Tongue (tissue), 2 donors: ENCODE measurements around the gene CPNE8. TPM values are rescaled to one million over a fixed set of nuclear protein-coding genes. Genes with fewer than 3 reads are reported as not detected.

Experiments used
- DNase-seq: peaks from one replicate; pipeline ENCODE4 v3.0.0-alpha.2; 2015
- total RNA-seq: library from RNA; depleted of rRNA; stranded (reverse); fragments of >200 nt; gene quantifications from one replicate; pipeline ENCODE4 v1.2.3, GENCODE V29; 2014

The CPNE8 gene
- total RNA-seq, 1 donor from 2014 or later, result 8.9 TPM

DNA sequence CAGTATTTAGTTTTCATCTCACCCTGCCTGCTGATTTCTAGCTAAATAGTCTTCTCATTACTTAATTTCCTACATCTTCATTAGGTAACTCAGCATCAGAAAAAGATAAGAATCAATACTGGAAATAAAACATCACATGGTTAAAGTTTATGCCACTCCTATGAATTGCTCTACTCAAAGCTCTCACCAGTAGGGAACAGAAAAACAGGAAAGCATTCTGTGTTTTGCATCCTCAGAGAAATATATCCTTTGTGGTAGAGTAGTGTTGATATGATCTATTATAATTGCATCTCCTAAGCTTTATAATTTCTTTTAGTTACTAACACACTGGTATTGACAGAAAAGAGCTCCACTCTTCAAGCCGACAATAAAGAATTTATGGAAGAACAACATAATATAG, 9.9 kb downstream of the CPNE8 start:
- DNase-seq, result no peak

DNA sequence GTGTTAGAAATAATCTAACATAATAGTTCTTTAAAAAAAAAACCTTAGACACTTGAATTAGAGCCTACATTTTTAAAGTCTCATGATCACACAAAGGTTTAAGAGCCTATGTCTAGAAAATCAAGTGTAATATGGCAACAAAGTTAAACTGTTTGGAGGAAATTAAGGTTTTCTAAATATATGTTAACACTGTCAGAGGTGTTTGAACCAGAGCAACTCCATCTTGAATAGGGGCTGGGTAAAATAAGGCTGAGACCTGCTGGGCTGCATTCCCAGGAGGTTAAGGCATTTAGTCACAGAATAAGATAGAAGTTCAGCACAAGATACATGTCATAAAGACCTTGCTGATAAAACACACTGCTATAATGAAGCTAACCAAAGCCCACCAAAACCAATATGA, 12.4 kb downstream of the CPNE8 start:
- DNase-seq, result no peak

DNA sequence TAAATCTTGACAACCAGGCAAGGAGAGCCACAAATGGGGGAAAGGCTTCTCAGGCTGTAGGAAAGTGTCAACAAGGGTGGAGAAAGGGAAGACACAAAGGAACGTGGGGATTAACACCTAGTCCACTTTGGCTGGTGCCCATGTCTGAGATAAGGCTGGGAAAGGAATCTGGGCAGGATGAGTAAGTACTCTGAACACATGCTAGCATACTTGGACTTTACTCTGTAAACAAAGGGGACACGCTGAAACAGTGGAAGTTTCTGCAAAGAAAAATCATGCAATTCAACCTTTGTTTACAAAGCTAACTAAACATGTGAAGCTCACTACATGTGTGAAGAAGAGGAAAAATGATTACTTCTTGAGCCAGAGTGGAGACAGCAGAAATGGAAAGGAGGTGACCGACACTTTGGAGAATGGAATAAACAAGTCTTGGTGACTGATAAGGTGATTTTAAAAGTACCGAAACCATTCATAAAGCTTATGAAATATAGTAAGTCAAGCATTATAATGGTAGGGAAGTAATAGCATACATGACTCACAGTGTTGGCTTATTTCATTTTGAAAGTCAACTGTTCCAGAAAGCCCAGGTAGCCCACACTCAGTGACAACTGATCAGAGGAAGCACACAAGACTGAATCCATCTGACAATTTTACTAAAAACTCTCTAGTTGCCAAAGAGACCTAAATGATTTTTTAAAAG, 13.2 kb downstream of the CPNE8 start:
- DNase-seq, result peak; percentile 16

DNA sequence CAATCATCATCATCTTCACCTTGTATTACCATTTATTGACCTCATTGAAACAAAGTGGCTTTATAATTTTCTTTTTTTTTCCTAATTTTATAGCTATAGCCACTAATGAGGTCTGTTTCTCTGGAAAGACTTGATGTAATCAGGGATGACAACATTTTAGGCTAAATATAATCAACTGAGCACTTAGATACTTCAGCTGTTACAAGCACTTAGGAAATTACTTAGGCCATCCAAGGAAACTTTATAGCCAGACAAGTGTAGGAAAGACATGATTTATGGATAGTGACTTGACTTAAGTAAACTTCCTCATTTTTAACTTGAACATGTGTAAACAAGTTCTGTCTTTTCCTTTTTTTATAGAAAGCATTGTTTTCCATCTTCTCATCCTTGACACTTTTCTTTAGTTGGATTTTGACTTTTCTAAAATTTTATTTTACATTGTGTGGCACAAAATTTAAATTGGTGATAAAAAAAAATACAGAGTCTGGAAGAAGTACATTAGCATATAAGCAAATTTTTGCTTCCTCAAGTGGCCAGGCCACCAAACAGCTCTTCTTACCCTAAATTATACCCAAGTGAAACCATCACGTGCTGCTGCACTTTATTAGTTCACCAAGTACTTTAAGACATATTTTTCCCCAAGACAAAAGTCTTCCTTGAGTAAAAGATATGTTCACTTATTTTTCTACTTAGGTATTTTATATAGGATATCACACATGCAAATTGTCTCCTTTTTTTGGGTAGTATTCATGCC, 15.1 kb downstream of the CPNE8 start:
- DNase-seq, result peak; percentile 15

DNA sequence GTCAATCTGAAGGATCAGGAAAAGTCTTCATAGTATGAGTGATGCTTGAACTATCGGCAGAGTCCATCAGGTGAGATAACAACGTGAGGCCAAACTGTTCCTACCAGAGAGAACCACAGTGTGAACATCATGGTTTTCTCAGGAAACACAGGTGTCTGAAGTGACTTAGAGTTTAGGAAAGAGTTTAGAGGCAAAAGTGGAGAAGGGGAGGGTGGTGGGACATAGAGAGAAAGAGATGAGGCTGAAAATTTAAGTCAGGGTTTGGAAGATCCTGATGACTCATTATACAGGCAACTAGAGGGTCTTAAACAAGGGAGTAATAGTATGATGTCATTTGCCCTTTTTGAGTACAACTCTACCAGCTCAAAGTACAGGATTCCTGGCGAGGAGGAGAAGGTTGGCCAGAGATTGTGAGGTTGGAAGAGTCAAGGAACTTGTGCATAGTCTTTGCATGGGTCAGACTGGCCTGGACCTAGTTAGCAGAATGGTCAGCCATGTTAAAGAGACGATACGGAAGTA, 16.0 kb downstream of the CPNE8 start:
- DNase-seq, result no peak

DNA sequence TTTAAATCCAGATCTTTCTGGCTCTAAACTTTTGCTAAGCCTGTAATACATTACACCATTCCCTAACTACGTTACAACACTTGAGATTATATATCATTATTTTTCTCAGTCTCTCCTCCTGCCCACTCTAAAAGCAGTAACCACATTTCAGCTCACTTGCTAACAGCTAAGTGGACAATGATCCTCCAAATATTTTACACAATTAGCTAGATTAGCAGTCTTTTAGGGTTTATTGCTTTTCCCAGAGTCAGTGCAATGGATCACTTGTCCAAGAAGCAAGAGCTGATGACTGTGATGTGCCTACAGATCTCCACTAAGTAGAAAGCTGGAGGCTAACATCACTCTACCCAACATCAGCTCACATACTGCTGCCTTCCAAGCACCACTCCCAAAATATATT, 17.6 kb downstream of the CPNE8 start:
- no peak for DNase-seq

DNA sequence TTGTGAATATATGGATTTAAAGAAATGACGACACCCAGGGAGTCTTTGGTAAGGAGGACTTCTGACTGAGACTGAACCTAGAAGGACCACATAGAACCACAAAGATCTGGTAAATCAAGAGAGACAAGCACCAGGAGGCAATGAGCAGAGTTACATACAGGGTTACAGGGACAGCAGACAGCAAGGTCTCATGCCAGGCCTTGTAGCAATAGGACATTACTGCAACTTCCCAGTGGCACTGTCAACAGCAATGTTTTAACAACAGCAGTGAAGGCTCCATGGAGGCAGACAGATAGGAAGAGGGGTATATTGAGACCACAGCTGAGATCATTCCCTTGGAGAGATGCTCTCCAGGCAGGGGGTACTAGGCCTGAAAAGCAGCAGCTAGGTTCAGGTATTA, 18.5 kb downstream of the CPNE8 start:
- DNase-seq, result no peak

DNA sequence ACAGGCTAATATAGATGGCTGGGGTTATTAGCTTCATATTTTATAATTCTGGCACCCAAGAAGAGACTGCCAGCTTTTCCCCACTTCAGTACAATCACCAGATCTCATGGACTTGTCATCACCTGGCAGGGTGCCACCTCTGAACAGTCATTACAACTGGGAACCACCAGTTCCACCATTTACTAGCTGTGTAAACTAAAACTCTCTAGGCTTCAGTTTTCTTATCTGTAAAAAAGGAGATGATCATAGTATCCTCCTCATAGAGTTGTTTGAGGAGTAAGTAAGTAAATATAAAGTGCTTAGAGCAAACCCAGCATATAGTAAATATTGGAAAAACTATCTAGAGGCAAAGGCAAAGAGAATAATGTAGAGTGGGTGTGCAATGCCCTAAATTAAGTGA, 19.3 kb downstream of the CPNE8 start:
- peak; percentile 14 for DNase-seq

DNA sequence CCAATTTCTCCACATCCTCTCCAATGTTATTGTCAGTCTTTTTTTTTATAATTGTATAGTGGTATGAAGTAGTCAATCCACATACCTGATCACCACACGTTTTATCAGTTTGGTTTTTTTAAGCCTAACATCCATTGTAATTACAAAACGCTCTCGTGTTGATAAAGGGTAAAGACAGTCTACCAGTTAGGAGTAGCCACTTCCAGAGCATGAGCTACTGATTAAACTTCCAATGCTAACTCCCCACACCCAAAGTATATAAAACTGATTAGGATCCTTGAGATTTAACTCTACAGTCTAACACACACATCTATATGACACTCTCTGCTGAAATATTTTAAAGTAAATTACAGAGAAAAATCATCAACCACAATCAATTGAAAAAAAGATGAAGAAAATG, 20.7 kb downstream of the CPNE8 start:
- DNase-seq, result no peak

DNA sequence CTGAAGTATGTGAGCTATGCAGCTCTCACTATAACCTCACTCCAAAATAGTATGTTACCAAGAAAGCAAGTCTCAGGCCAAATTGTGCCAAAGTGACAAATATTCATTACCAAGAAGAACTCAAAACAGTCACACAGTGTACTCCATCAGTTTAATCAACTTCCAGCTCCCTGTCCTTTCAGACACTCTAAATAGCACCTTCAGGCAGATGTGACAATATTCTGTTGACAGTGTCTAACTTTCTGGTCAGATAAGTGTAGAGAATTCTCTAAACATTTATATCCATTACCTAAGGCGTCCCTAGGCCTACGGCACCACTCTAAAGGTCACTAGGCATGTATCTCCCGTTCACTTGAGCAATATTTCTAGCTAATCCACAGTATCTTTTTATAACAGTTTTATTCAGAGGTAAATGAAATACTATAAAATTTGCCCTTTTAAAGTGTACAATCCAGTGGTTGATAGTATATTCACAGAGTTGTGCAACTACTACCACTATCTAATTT, 21.7 kb downstream of the CPNE8 start:
- no peak for DNase-seq

DNA sequence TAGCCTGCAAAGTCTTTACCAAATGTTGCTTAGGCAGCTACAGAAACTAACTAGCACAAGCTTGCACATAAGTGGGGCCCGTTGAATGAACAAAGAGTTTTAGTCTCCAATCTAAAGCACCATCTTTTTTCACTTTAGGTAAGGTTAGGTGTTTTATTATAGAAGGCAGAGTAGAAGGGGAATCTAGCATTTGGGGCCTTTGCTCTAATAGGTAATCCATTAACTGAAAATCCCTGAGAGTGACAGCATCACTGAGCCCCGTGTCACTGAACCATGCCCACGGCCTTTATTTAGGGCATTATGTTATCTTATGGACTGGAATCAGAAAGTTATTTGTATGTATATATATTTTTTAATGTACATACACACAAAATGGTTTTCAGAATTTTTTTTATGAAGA, 25.1 kb downstream of the CPNE8 start:
- DNase-seq, result no peak

DNA sequence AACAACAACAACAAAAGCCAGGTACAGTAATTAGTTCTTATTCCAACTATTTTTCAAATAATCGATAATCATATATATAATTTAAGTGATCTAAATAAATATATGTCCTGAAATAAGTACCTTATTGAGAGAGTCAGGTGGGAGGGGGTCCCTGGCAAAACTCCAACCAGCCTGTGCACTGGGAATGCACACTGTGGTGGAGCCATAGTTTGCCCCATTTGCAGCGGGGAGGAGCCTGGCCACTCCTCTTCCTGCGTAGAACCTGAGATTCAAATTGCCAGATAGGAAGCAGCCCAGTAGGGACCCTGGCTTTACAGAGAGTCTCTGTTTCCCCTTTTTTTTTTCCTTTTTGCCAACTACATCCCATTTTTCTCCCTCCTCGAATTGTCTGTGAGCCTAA, 26.4 kb downstream of the CPNE8 start:
- DNase-seq, result no peak

DNA sequence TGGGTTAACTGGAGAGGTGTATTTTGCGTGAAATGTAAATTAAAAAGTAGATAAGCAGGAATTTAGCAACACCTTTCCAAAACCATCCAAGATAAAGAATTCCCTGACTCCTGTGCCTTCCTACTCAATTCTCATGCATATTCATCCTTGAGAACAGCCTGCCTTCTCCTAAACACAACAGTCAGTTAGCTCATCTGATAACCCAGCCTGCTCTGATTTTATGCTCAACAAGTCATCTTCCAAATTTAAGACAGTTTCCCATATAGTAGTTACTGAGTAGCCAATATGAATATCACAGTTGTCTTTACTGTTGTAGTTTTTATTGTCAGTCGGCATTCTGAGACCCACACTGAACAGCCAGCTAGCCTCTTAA, 27.1 kb downstream of the CPNE8 start:
- no peak for DNase-seq

DNA sequence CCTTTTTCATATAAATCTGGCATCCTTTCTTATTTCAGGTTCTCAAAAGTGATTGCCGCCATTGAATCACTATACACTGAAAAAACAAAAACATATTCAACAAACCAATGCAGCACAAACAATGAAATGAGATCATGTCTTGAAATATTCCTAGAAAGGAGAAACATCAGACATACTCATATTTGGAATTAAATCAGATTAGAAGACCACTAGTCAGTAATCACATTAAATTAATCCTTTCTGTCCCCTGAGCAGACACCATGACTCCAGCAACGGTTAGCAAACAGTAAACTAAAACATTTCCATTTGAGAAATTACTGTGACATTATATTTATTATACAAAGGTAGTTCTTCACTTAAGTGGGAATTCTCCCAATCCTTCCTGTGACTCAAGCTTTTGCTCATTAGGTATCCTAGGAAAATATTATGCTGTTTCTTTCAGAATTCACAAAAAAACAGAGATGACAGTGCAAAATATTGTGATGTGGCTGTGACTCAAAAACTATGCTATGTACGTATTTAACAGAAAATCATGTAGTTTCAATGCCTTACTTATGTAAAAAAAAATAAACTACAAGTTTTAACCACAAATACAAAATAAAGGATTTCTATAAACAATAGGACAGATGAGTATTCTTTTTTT, 29.7 kb downstream of the CPNE8 start:
- DNase-seq, result no peak

DNA sequence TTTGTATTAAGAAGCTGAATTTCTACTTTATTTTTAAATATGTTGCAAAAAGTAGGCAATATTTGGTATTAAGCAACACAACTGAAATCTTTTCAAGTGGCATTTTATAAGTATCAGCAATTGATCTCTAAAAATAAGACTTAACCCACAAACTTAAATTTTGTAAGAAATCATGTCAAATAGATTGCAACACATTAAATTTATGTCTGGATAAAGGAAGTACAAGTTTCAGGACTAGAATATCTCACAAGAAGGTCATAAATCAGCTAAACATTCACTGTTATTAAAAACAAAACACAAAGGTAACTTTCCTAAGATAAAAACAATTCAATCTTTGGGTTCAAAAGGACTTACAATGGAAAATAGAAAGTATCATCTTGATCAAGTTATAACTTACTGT, 32.8 kb downstream of the CPNE8 start:
- no peak for DNase-seq

DNA sequence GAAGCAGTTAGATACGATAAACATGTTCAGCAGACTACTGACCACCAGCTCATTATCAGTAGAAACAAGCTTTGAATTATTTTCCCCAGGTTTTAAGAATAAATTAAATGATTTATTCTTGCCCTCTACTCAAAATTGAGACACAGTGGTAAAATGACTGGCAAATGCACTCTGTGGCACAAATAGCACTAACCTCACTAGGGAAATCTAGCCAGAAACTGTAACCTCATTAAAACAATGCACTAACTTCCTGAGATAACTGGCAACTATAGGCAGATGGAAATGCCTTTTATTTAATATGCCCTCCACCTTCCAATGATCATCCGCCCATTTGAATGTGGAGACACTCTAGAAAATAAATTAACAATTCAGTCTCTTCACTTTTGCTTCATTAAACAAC, 33.2 kb downstream of the CPNE8 start:
- DNase-seq, result no peak

DNA sequence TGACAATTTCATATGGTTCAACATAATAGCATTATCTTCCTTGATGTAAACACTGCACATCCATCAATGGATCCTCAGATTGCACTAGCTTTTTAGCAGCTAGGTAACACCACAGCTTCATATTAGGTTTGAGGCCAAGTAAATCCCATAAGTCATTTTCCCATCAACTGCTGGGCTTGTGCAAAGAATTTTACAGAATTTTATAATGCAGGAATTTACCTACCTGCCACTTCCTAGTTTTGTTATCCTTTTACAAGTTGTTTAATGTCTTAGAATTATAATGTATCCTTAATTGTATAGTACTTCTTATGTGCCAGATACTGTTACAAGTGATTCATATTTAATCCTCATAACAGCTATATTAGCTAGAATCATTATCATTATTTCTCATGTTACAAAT, 36.4 kb downstream of the CPNE8 start:
- no peak for DNase-seq

DNA sequence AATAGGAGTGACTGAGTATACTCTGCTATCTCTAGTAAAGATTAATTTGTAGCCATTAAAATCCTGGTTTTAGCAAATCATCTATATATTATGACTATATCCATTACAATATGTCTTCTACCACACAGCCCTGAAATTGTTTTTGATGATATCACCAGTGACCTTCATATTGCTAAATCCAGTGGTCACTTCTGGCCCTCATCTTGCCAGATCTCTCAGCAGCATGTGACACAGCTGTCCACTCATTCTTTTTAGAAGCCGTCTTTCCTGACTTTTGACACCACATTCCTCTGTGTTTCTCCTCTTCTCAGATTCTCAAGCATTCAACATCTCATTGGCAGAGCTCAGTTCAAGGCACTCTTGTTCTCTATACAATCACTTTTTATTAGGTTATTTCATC, 54.9 kb downstream of the CPNE8 start:
- no peak for DNase-seq

DNA sequence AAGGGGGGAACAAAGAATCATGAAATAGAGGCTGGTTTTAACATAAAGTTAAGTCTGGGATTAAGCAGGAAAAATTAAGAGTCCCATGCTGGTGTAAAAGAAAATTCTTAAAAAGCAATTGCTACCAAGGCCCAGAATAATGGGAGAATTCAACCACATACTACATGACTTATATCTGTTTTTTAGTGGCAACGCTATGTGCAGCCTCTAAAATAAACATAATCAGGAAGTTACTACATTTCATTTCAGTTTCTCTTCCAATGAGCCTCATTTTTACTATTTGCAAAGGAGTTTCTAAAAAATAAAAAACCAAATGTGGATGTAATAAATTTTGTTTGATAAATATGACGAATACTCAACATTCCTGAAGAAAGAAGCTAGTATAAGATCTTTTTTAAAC, 58.1 kb downstream of the CPNE8 start:
- no peak for DNase-seq

DNA sequence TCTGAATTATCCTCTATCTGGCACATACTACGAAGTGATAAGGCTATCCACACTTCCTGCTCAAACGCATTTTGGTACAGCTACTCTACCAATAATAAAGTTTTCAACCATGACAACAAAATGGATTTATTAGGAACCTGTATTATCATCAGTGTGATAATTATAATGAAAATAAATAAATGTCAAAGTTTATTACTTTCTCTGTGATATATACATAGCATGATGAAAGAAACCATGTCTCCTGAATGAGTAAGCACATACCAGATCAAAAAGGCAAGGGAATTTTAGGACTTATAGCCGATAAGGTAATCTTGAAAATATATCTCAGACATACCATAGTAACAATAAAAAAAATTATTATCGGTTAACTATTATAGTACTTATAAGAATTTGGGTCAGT, 61.1 kb downstream of the CPNE8 start:
- DNase-seq, result no peak

DNA sequence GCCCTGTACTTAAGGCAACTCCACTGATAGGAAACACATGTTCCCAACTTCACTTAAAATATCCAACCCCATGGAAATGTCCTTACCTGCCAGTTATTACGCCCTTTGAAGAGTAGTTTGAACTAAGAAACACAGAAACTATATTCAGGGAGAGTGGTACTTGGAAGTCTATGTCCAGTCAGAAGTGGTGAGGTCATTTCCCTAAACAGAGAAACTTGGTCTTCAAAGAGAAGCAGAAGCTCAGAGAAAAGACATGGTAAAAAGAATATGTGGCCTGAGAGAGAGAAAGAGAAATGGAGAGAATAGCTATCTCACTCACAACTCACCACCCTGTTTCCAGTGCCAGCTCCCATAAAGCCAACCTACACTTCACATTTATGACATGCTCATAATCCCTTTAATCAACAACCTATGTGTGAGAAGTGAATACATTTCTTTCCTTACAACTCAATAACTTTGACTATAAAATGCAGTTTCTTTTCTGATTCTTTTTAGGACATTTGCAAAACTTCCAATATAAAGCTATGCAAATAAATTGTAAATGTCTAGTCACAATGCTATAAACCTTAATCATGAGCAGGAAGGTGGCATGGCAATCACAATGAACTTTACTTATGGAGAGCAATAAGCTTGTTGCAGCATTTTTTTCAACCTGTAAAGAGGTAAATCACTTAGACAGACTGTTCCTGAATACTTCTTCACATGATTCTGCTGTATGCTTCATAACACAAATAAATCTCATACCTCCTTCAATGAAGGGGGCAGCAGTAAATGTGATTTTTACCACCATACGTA, 67.1 kb downstream of the CPNE8 start:
- DNase-seq, result no peak

DNA sequence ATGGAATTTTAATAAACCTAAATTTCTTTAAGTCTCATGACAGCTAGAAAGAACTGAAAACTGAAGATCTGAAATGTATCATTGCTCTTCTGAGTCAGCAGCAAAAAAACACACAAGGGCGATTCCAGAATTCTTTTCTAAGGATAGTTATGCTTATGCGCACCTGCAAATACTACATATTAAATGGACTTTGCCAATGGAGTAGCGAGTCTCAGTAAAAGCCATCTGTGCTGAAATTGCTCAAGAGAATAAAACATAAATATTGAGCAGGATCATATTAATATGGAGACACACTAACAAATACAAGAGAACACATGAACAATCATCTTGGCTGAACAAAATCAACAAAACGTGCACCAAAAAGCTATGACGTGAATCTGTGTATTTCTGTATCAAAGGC, 73.7 kb downstream of the CPNE8 start:
- DNase-seq, result no peak

DNA sequence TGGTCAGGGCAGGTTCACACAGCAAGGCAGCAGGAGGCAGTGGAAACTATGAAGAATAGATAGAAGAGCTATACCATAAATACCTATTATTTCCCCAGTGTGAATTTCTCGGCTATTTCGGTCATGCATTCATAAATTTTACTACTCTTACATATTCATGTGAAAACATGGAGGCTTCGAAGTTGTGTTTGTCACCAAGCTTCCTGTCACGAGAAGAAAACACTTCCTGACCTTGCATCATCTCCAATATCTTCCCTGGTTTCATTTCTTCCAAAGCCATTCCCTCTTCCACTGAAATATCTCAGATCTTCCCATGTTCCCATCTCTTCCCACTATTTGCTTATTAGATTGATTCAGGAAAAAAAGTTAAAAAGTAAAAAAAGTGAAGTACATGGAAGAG, 80.4 kb downstream of the CPNE8 start:
- no peak for DNase-seq
